ENCODE data around the gene CACNG6.

The CACNG6 gene

GRCh38 chr19:54047616-54048015 lies 56.2 kb downstream of the CACNG6 start:
- no peak for DNase-seq
